H1 (cell line): ENCODE measurements around the gene NFXL1. TPM values are rescaled to one million over a fixed set of nuclear protein-coding genes. Genes with fewer than 3 reads are reported as not detected.

Source experiments
- CTCF ChIA-PET: fragments of 300-600 bp; sonication (Branson Sonifier 250); formaldehyde crosslinking; loops from one replicate; lab custom pipeline; 2021; ENCODE audit not compliant: partially characterized antibody; lab: Charles Lee
- POLR2A ChIA-PET: fragments of 300-600 bp; sonication (Branson Sonifier 250); formaldehyde crosslinking; loops from one replicate; lab custom pipeline; 2021; ENCODE audit warnings: inconsistent platforms; ENCODE audit not compliant: partially characterized antibody; lab: Charles Lee
- DNase-seq, 2 experiments: peaks; one replicate each; pipeline versions ENCODE4 v3.0.0 to v3.0.0-alpha.2; 2010 to 2022; ENCODE audit warnings: low spot score in 2 of 2, low read depth in 1 of 2, mixed read lengths in 1 of 2
- FAIRE-seq: peaks from 2 replicates; lab custom pipeline; 2011; peaks lifted over from hg19 to GRCh38; lab: Jason Lieb, UNC
- H2AFZ ChIP-seq: 2 replicates; pipeline ENCODE4 v1.8.1; 2012; ENCODE audit warnings: low read length, inconsistent platforms
- H2AK5ac ChIP-seq: 2 replicates; pipeline ENCODE4 v1.6.1; 2013; ENCODE audit warnings: low read depth, low read length
- H2BK120ac ChIP-seq: replicated peaks from 2 replicates; pipeline ENCODE3; 2013; ENCODE audit warnings: low read depth, low read length, inconsistent platforms
- H2BK12ac ChIP-seq: 2 replicates; pipeline ENCODE4 v1.6.1; 2013; ENCODE audit warnings: low read depth, low read length
- H2BK15ac ChIP-seq: 2 replicates; pipeline ENCODE4 v1.6.1; 2013; ENCODE audit warnings: low read length
- H2BK20ac ChIP-seq: 2 replicates; pipeline ENCODE4 v1.6.1; 2013; ENCODE audit warnings: low read length
- H2BK5ac ChIP-seq: 2 replicates; pipeline ENCODE4 v1.6.1; 2013; ENCODE audit warnings: low read depth, low read length
- H3K14ac ChIP-seq: 2 replicates; pipeline ENCODE4 v1.6.1; 2013; ENCODE audit warnings: inconsistent platforms; ENCODE audit not compliant: insufficient read length
- H3K18ac ChIP-seq: 2 replicates; pipeline ENCODE4 v1.6.1; 2013; ENCODE audit warnings: low read length; ENCODE audit errors: extremely low read depth
- H3K23ac ChIP-seq: 2 replicates; pipeline ENCODE4 v1.6.1; 2013; ENCODE audit warnings: inconsistent platforms; ENCODE audit not compliant: insufficient read length
- H3K23me2 ChIP-seq: 2 replicates; pipeline ENCODE4 v1.6.1; 2013; ENCODE audit warnings: low read depth, low read length
- H3K27ac ChIP-seq: 2 replicates; pipeline ENCODE4 v1.6.1; 2011; ENCODE audit warnings: low read depth, low read length, inconsistent platforms
- H3K27me3 ChIP-seq, 4 experiments: replicated peaks in 1 of 4; 1 replicate in 1 of 4; 2 replicates in 3 of 4; pipeline versions ENCODE4 v1.6.1 to v1.8.1; 2011 to 2013; ENCODE audit warnings: low read length in 3 of 4, mild to moderate bottlenecking in 3 of 4, inconsistent platforms in 2 of 4, mixed read lengths in 2 of 4, moderate library complexity in 1 of 4; ENCODE audit not compliant: control insufficient read depth in 3 of 4, insufficient read depth in 3 of 4; ENCODE audit errors: extremely low read depth in 1 of 4
- H3K36me3 ChIP-seq, 4 experiments: 2 replicates each; pipeline versions ENCODE4 v1.6.1 to v1.8.1; 2011 to 2013; ENCODE audit warnings: mild to moderate bottlenecking in 4 of 4, low read length in 3 of 4, moderate library complexity in 2 of 4, control low read depth in 1 of 4, inconsistent platforms in 1 of 4; ENCODE audit not compliant: insufficient read depth in 4 of 4, control insufficient read depth in 2 of 4
- H3K4ac ChIP-seq: replicated peaks from 2 replicates; pipeline ENCODE3; 2013; ENCODE audit warnings: low read length, low read depth, mixed read lengths, inconsistent platforms; ENCODE audit not compliant: insufficient read length
- H3K4me1 ChIP-seq, 4 experiments: replicated peaks in 1 of 4; 1 replicate in 1 of 4; 2 replicates in 3 of 4; pipeline versions ENCODE4 v1.6.1 to v1.8.1; 2011 to 2013; ENCODE audit warnings: low read length in 3 of 4, inconsistent platforms in 2 of 4, mixed read lengths in 1 of 4; ENCODE audit not compliant: insufficient read depth in 4 of 4, control insufficient read depth in 3 of 4
- H3K4me2 ChIP-seq, 2 experiments: 2 replicates each; pipeline versions ENCODE4 v1.6.1 to v1.8.1; 2011 to 2013; ENCODE audit warnings: low read depth in 2 of 2, low read length in 2 of 2, control low read depth in 1 of 2, inconsistent platforms in 1 of 2, mild to moderate bottlenecking in 1 of 2; ENCODE audit not compliant: insufficient read depth in 1 of 2
- H3K4me3 ChIP-seq, 4 experiments: fragments of 200-600, 300-600 bp in 1 of 4; sonication (generic), shearing (Covaris generic), sonication (Bioruptor Twin) in 1 of 4; 2 replicates each; pipeline versions ENCODE4 v1.5.1 to v1.8.1; 2011 to 2016; ENCODE audit warnings: low read length in 4 of 4, low read depth in 3 of 4, control low read depth in 2 of 4, inconsistent platforms in 2 of 4, mild to moderate bottlenecking in 2 of 4, mixed read lengths in 1 of 4, moderate library complexity in 1 of 4; ENCODE audit not compliant: insufficient read depth in 2 of 4; ENCODE audit errors: extremely low read depth in 1 of 4
- H3K56ac ChIP-seq: replicated peaks from 2 replicates; pipeline ENCODE3; 2013; ENCODE audit warnings: low read depth, mild to moderate bottlenecking, mixed read lengths, low read length, inconsistent platforms; ENCODE audit not compliant: insufficient read length
- H3K79me1 ChIP-seq: 2 replicates; pipeline ENCODE4 v1.6.1; 2013; ENCODE audit warnings: low read depth, low read length, control low read depth
- H3K79me2 ChIP-seq, 2 experiments: 2 replicates each; pipeline versions ENCODE4 v1.6.1 to v1.8.1; 2012 to 2013; ENCODE audit warnings: low read length in 2 of 2, mild to moderate bottlenecking in 2 of 2, inconsistent platforms in 1 of 2; ENCODE audit not compliant: insufficient read depth in 2 of 2, control insufficient read depth in 1 of 2
- H3K9ac ChIP-seq, 4 experiments: replicated peaks in 1 of 4; 1 replicate in 1 of 4; 2 replicates in 3 of 4; pipeline versions ENCODE4 v1.6.1 to v1.8.1; 2011 to 2013; ENCODE audit warnings: low read depth in 3 of 4, low read length in 3 of 4, control low read depth in 2 of 4, mild to moderate bottlenecking in 2 of 4, moderate library complexity in 2 of 4, inconsistent platforms in 1 of 4; ENCODE audit errors: extremely low read depth in 1 of 4
- H3K9me3 ChIP-seq, 2 experiments: 2 replicates each; pipeline versions ENCODE4 v1.6.1 to v1.8.1; 2012 to 2013; ENCODE audit warnings: mild to moderate bottlenecking in 2 of 2, moderate library complexity in 2 of 2, control low read depth in 1 of 2, inconsistent platforms in 1 of 2, low read depth in 1 of 2, low read length in 1 of 2, mixed read lengths in 1 of 2; ENCODE audit not compliant: insufficient read depth in 2 of 2
- H4K20me1 ChIP-seq, 2 experiments: replicated peaks in 1 of 2; 2 replicates each; pipeline versions ENCODE3 to v1.8.1; 2011 to 2013; ENCODE audit warnings: inconsistent platforms in 2 of 2, low read length in 2 of 2, mild to moderate bottlenecking in 1 of 2; ENCODE audit not compliant: insufficient read depth in 2 of 2, control insufficient read depth in 1 of 2
- H4K5ac ChIP-seq: 2 replicates; pipeline ENCODE4 v1.6.1; 2013; ENCODE audit warnings: low read length, low read depth, mixed read lengths, inconsistent platforms; ENCODE audit not compliant: insufficient read length
- H4K8ac ChIP-seq: 2 replicates; pipeline ENCODE4 v1.8.0; 2013; ENCODE audit warnings: mild to moderate bottlenecking, moderate library complexity, low read length, inconsistent platforms; ENCODE audit not compliant: insufficient read depth; ENCODE audit errors: extremely low read depth
- H4K91ac ChIP-seq: replicated peaks from 2 replicates; pipeline ENCODE3; 2013; ENCODE audit warnings: low read length, mixed read lengths, inconsistent platforms; ENCODE audit not compliant: insufficient read length
- BACH1 ChIP-seq: IDR thresholded peaks from 2 replicates; pipeline ENCODE4 v1.6.1; 2012; ENCODE audit warnings: low read length, improper control_type of control experiment
- CEBPB ChIP-seq: IDR thresholded peaks from 2 replicates; pipeline ENCODE4 v1.6.1; 2012; ENCODE audit warnings: low read depth, low read length
- CTCF ChIP-seq, 3 experiments: IDR thresholded peaks; 1 replicate in 2 of 3; 2 replicates in 1 of 3; pipeline versions ENCODE4 v1.5.1 to v1.6.1; 2011; ENCODE audit warnings: low read length in 3 of 3, mild to moderate bottlenecking in 3 of 3, inconsistent platforms in 2 of 3, low read depth in 1 of 3, moderate library complexity in 1 of 3; ENCODE audit not compliant: insufficient read depth in 1 of 3; ENCODE audit errors: control extremely low read depth in 1 of 3
- E2F6 ChIP-seq: IDR thresholded peaks from 2 replicates; pipeline ENCODE4 v1.6.1; 2012; ENCODE audit warnings: inconsistent platforms
- KDM1A ChIP-seq: fragments of 200-600, 300-600 bp; sonication (generic); IDR thresholded peaks from 2 replicates; pipeline ENCODE4 v1.7.1; 2016; ENCODE audit warnings: mild to moderate bottlenecking, low read length, borderline replicate concordance
- KDM4A ChIP-seq: IDR thresholded peaks from one replicate; pipeline ENCODE4 v1.7.1; 2012; ENCODE audit warnings: low read depth, mild to moderate bottlenecking, moderate library complexity, low read length, inconsistent platforms; ENCODE audit not compliant: severe bottlenecking
- SAP30 ChIP-seq: fragments of 300-600 bp; sonication (generic); IDR thresholded peaks from 2 replicates; pipeline ENCODE4 v1.7.1; 2012; ENCODE audit warnings: low read length, moderate library complexity, mild to moderate bottlenecking, inconsistent platforms; ENCODE audit not compliant: insufficient read depth, insufficient replicate concordance
- TBP ChIP-seq: IDR thresholded peaks from 2 replicates; pipeline ENCODE4 v1.6.1; 2011; ENCODE audit warnings: low read depth, low read length, improper control_type of control experiment
- YY1 ChIP-seq: IDR thresholded peaks from 2 replicates; pipeline ENCODE4 v1.6.1; 2011; ENCODE audit warnings: low read depth, mild to moderate bottlenecking, low read length
- WGBS, 2 experiments: shearing (Covaris generic) in 1 of 2; methylation state at CpG; one replicate each; pipeline versions ENCODE4 v1.1.6 to v1.1.7; 2013 to 2015; ENCODE audit warnings: low lambda C conversion rate in 2 of 2, mixed read lengths in 2 of 2, inconsistent platforms in 1 of 2, low coverage in 1 of 2, missing lambda C conversion rate in 1 of 2; ENCODE audit not compliant: insufficient replicate concordance in 2 of 2, insufficient coverage in 1 of 2, insufficient read length in 1 of 2; ENCODE audit errors: extremely low coverage in 1 of 2, missing lambda C conversion rate in 1 of 2; 5-methylcytosine and 5-hydroxymethylcytosine counted together
- polyA plus RNA-seq, 7 experiments: library from polyadenylated mRNA; depleted of rRNA in 3 of 7; stranded (reverse) in 5 of 7; unstranded in 2 of 7; fragments of >200 nt in 5 of 7; fragments of 200-250 nt in 2 of 7; gene quantifications; 1 replicate in 5 of 7; 2 replicates in 1 of 7; 4 replicates in 1 of 7; pipeline versions ENCODE4 v1.2.1 to v1.2.3, GENCODE V29; 2011 to 2013; ENCODE audit warnings: missing spikeins in 2 of 7, mixed read lengths in 2 of 7
- total RNA-seq: library from RNA; stranded (reverse); fragmentation: NEBNext Ultra II Directional; extraction: Animal tissue kit (Norgen Biotek cat#: 25700); gene quantifications from 2 replicates; pipeline ENCODE4 v1.2.1, GENCODE V29; 2021

NFXL1 gene
- total and polyA plus RNA-seq, 2 of the 8 experiments (the other 6 are each of a cell fraction or from before 2014, with no cell fraction given): 10.0 to 29.5 TPM

DNA sequence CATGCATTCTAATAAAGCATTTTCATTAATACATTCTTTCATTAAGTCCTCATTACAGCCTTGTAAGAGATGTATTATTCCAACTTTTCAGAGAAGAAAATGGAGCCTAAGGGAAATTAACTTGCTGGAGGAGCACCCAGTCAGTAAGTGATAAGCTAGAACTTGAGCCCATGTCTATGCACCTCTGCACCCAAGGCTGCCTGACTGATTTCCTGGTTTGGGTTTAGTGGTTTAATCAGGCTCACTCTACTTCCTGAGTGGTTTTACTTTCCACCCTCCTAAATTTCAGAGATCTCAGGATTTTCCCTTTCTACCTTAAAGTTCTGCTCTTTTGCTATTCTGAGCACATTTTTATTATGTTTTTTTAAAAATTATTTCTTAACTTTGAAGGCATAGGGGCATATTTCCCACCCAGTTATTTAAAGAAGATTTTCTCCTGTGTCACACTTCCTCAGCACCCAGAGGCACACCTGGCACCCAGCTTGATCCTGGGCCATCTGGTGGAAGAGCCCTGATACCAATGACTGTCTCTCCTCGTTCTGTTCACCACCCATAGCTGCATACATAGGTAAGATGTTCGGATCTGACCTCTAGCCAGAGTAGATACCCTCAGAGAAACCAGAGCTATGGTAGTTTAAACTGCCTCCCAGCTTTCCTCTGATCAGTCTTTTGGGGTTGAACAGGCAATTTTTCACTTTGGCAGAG is 86.9 kb downstream of the NFXL1 start:
- H3K23me2 ChIP-seq: no peaks in the 10 kb centered on the region
- no peak for DNase-seq
- TF ChIP-seq YY1: no peak
- no peak for TF ChIP-seq KDM1A
- TF ChIP-seq KDM4A: no peak
- no peak for TF ChIP-seq CTCF (IDR thresholded peaks at IDR 0.05; ENCODE audit: control extremely low read depth in 1 of 3, insufficient read depth in 1 of 3, low read depth in 1 of 3, low read length in 3 of 3)
- TF ChIP-seq E2F6: no peak
- TF ChIP-seq CEBPB: no peak
- TF ChIP-seq TBP: no peak
- TF ChIP-seq SAP30: no peak
- no peak for TF ChIP-seq BACH1

More for the DNA sequence above, 86.9 kb downstream of the NFXL1 start:
- WGBS, 2 experiments: 95% methylated on average over 2 of the region's 2 CpGs; no CpG with 5 or more reads in 1 of the 2 experiments
- FAIRE-seq: no peak
- Histone ChIP-seq H3K9ac (no peak overlapping the region), H2BK15ac (no peak overlapping the region), H2BK20ac (no peak overlapping the region), H3K4ac (no peak overlapping the region), H3K79me2 (no peaks in the 10 kb centered on the region), H2AK5ac (no peak overlapping the region), H4K5ac (no peak overlapping the region), H3K9me3 (no peaks in the 10 kb centered on the region), H3K27me3 (no peaks in the 10 kb centered on the region), H2BK12ac (no peak overlapping the region), H3K4me3 (no peak overlapping the region), H4K20me1 (no peaks in the 10 kb centered on the region), H3K18ac (no peak overlapping the region), H2BK120ac (no peak overlapping the region), H3K36me3 (no peaks in the 10 kb centered on the region), H3K14ac (no peak overlapping the region), H3K27ac (no peak overlapping the region), H3K56ac (no peak overlapping the region), H4K8ac (no peak overlapping the region), H4K91ac (no peak overlapping the region), H3K79me1 (no peaks in the 10 kb centered on the region), H3K4me2 (no peak overlapping the region), H3K23ac (no peak overlapping the region), H2BK5ac (no peak overlapping the region), H3K4me1 (no peaks in the 10 kb centered on the region; a peak in 1 of 7 replicates), H2AFZ (no peak overlapping the region)
- ChIA-PET POLR2A (interaction anchor here (1.8 kb wide), 1 partner anchor 10 kb away, joined by 6 read pairs; the partner anchor contains the start of gene CORIN), CTCF (interaction anchor here (0.7 to 3.0 kb wide), 6 partner anchors 9 to 140 kb away, joined by 3 to 12 read pairs (median 4); partner anchors contain the start of gene CORIN)
